ENCODE data around the gene CFAP74. TPM values are rescaled to one million over a fixed set of nuclear protein-coding genes. Genes with fewer than 3 reads are reported as not detected.

CFAP74 gene
- total RNA-seq, 1 experiment from 2014 or later, result not detected

GRCh38 chr1:1924849-1925248 is 78.7 kb downstream of the CFAP74 start:
- no peak for TF ChIP-seq CTCF (conservative IDR thresholded peaks at IDR 0.05; ENCODE audit: low read depth, low read length)
- no peak for TF ChIP-seq EZH2 (IDR thresholded peaks at IDR 0.05; ENCODE audit: borderline replicate concordance, low read depth, low read length, poor library complexity, severe bottlenecking)
- intact Hi-C loops (cut with micrococcal nuclease; ENCODE audit: unreplicated experiment), result no loop called here
- no peaks in the 10 kb centered on the region for H3K27me3 ChIP-seq (replicated peaks; ENCODE audit: insufficient read depth, low read depth, low read length, poor library complexity)
- no peak for DNase-seq (ENCODE audit: low spot score)
- no TSS peak for BruUV-seq (replicated peaks)
- no peak overlapping the region for H3K27ac ChIP-seq (ENCODE audit: low read depth, low read length, poor library complexity, severe bottlenecking)
- no peaks in the 10 kb centered on the region for H3K9me3 ChIP-seq (ENCODE audit: low read depth, low read length, poor library complexity, severe bottlenecking)
- POLR2A ChIA-PET (ENCODE audit: low non-redundant PET), result no interaction called here
- H3K4me3 ChIP-seq (ENCODE audit: low read depth, low read length, poor library complexity, severe bottlenecking), result no peak overlapping the region
- CTCF ChIA-PET, result no interaction called here
- no peaks in the 10 kb centered on the region for H3K36me3 ChIP-seq (ENCODE audit: insufficient read depth, low read length, poor library complexity, severe bottlenecking)
- peaks cover 1% of the 10 kb centered on the region for H3K4me1 ChIP-seq (ENCODE audit: insufficient read depth, low read length, poor library complexity, severe bottlenecking)

DNA sequence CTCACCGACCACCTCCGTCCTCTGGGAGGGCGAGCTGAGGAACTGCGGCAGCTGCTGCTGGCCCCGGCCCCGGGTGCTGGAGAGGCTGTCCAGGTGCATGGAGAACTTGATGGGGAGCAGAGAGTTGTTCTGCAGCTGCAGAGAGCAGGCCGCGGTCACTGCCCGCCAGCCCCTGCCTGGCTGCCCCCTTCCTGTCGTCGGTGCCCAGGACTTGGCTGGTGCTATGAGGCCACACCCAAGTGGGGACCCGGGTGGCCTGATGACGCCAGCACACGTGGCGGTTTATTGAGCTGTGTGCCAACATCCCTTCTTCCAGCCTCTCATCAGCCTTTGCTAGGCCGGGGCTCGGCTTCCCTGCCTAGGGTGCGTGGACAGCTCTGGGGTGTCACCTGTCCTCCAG is 79.2 kb downstream of the CFAP74 start:
- Histone ChIP-seq H3K27ac (ENCODE audit: low read depth, low read length, poor library complexity, severe bottlenecking) (no peak overlapping the region), H3K27me3 (replicated peaks; ENCODE audit: insufficient read depth, low read depth, low read length, poor library complexity) (no peaks in the 10 kb centered on the region), H3K9me3 (ENCODE audit: low read depth, low read length, poor library complexity, severe bottlenecking) (no peaks in the 10 kb centered on the region), H3K36me3 (ENCODE audit: insufficient read depth, low read length, poor library complexity, severe bottlenecking) (no peaks in the 10 kb centered on the region), H3K4me3 (ENCODE audit: low read depth, low read length, poor library complexity, severe bottlenecking) (no peak overlapping the region), H3K4me1 (ENCODE audit: insufficient read depth, low read length, poor library complexity, severe bottlenecking) (peaks cover 4% of the 10 kb centered on the region)
- intact Hi-C loops (cut with micrococcal nuclease; ENCODE audit: unreplicated experiment), result no loop called here
- ChIA-PET POLR2A (ENCODE audit: low non-redundant PET) (no interaction called here), CTCF (no interaction called here)
- TF ChIP-seq EZH2 (IDR thresholded peaks at IDR 0.05; ENCODE audit: borderline replicate concordance, low read depth, low read length, poor library complexity, severe bottlenecking) (no peak), CTCF (conservative IDR thresholded peaks at IDR 0.05; ENCODE audit: low read depth, low read length) (no peak)
- no peak for DNase-seq (ENCODE audit: low spot score)
- BruUV-seq (replicated peaks), result no TSS peak

DNA sequence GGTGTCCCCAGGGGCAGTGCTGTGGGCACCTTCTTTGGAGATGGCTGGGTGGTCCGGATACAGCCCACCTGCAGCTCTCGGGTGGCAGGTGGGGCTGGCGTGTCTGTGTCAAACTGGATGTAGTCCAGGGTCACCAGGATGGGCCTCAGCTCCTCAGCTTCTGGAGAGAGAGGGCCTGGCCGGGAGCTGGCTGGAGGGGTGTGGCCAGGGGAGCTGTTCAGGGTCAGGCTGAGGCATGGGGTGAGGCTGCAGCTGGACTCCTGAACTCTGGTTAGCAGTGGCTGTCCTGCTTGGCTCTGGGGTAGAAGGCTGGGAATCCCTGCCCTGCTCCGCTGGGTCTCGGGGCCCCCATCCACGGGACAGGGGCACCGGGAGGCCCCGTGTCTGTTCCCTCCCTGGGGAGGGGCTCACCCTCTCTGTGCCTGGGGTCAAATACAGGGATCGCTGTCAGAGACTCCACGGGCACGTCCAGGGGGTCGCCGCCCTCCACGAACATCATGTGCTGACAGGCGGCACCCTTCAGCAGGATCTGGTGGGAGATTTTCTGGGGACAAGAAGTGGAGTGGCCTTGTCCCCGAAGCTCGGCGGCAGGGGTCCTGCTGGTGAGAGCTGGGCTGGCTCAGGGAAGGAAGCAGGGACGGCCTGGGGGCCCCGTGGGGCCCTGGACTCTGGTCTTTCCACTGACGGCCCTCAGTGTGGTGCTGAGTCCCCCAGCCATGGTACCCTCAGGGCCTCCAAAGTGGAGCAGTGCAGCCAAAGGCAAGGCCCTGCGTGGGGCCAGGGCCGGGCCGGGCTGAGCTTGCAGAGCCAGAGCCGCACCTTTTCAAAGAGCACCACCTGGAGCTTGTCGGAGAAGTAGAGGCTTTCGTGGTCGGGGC is 80.4 kb downstream of the CFAP74 start:
- ChIA-PET POLR2A (ENCODE audit: low non-redundant PET) (interaction anchor here (0.5 kb wide), 1 partner anchor 392 kb away, joined by 3 read pairs; no protein-coding TSS in a partner anchor), CTCF (no interaction called here)
- intact Hi-C loops (cut with micrococcal nuclease; ENCODE audit: unreplicated experiment), result no loop called here
- Histone ChIP-seq H3K4me1 (ENCODE audit: insufficient read depth, low read length, poor library complexity, severe bottlenecking) (peaks cover 12% of the 10 kb centered on the region), H3K36me3 (ENCODE audit: insufficient read depth, low read length, poor library complexity, severe bottlenecking) (no peaks in the 10 kb centered on the region), H3K9me3 (ENCODE audit: low read depth, low read length, poor library complexity, severe bottlenecking) (no peaks in the 10 kb centered on the region), H3K27me3 (replicated peaks; ENCODE audit: insufficient read depth, low read depth, low read length, poor library complexity) (no peaks in the 10 kb centered on the region), H3K4me3 (ENCODE audit: low read depth, low read length, poor library complexity, severe bottlenecking) (no peak overlapping the region), H3K27ac (ENCODE audit: low read depth, low read length, poor library complexity, severe bottlenecking) (no peak overlapping the region)
- DNase-seq (ENCODE audit: low spot score), result no peak
- no peak for TF ChIP-seq EZH2 (IDR thresholded peaks at IDR 0.05; ENCODE audit: borderline replicate concordance, low read depth, low read length, poor library complexity, severe bottlenecking)
- BruUV-seq (replicated peaks), result no TSS peak

DNA sequence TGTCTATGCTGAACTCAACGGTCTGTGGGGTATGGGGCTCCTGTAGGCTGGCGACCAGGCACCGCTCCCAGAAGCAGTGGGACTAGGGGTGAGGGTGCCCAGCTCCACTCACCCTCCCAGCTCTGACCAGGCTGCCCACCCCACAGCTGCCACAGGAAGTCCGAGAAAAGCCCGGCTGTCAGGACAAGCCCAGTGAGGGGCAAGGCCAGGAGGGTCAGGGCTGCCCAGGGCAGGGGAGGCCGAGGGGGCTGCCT is 81.0 kb downstream of the CFAP74 start:
- Histone ChIP-seq H3K4me1 (ENCODE audit: insufficient read depth, low read length, poor library complexity, severe bottlenecking) (peaks cover 13% of the 10 kb centered on the region), H3K27me3 (replicated peaks; ENCODE audit: insufficient read depth, low read depth, low read length, poor library complexity) (no peaks in the 10 kb centered on the region), H3K4me3 (ENCODE audit: low read depth, low read length, poor library complexity, severe bottlenecking) (no peak overlapping the region), H3K27ac (ENCODE audit: low read depth, low read length, poor library complexity, severe bottlenecking) (no peak overlapping the region), H3K36me3 (ENCODE audit: insufficient read depth, low read length, poor library complexity, severe bottlenecking) (no peaks in the 10 kb centered on the region), H3K9me3 (ENCODE audit: low read depth, low read length, poor library complexity, severe bottlenecking) (no peaks in the 10 kb centered on the region)
- BruUV-seq (replicated peaks), result no TSS peak
- no peak for DNase-seq (ENCODE audit: low spot score)
- ChIA-PET CTCF (no interaction called here), POLR2A (ENCODE audit: low non-redundant PET) (interaction anchor here (0.5 kb wide), 1 partner anchor 393 kb away, joined by 3 read pairs; no protein-coding TSS in a partner anchor)
- no peak for TF ChIP-seq EZH2 (IDR thresholded peaks at IDR 0.05; ENCODE audit: borderline replicate concordance, low read depth, low read length, poor library complexity, severe bottlenecking)
- no peak for TF ChIP-seq CTCF (conservative IDR thresholded peaks at IDR 0.05; ENCODE audit: low read depth, low read length)
- intact Hi-C loops (cut with micrococcal nuclease; ENCODE audit: unreplicated experiment), result no loop called here
